HG03439 (cell line): ENCODE results near the gene SHB.

ENCODE experiments used
- ATAC-seq: cut with Tn5 transposase; IDR thresholded peaks from one replicate; pipeline ENCODE4 v1.9.1; 2021; ENCODE audit warnings: mild to moderate bottlenecking, moderate library complexity; ENCODE audit not compliant: unreplicated experiment

Gene SHB

DNA sequence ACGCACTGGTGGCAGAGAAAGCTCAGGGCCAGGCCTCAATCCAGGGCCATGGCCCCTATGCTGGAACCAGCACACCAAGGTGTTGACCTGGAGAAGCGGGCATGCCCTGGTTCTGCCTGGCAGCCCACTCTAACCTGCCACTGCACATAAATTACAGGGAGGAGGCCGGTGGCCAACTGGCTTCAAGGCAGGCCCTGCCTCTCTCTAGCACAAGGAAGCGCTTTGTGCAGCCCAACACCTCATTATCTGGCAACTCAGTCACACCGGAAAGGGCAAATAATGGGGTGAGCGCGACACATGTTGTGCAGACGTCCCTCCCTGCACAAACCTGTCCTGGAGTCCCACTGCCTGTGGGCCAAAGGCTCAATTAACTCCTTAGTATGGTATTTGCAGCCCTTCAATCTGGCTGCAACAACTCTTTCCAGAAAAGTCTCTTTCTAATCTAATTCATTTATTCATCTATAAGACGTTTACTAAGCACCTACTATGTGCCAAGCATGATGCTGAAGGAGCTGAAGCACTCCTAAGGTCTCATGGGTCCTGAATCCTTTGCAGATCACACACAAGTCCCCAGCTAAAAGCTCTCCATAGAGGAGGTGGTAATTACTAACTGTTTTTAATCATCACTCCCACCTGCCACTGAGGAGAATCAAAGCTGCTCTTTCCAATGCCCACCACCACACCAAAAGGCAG is 24.9 kb downstream of the SHB start:
- no peak for ATAC-seq

DNA sequence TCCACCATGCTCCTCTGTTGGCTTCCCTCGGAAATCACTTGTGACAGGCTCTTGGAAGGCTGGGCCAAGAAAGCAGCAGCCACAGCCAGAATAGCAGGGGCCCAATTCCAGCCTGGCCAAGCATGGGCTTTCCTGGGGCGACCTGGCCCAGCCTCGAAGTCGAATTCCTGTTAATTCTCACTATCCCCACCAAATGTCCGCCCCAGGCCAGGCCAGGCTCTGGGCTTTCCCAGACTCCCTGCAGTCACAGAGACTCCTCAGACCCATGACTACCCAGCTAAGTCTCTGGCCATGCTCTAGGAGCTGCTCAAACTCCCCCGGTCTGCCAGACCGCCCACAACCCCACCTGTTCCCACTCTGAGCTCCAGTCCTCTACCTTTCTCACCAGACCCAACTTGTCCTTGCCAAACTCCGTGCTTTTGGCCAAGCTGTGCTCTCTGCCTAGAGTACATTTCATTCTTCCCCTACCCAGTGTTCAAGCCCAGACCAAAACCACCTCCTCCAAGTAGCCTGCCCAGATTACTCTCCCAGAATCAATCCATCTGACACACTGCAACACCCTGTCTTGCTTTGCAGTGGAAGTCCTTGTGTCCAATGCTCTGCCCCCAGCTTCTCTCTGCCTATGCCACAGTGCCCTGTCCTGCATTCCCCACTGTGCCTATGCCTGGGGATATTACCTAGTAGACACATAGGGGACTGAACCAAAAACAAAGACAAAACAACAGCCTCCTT is 26.2 kb downstream of the SHB start:
- no peak for ATAC-seq

DNA sequence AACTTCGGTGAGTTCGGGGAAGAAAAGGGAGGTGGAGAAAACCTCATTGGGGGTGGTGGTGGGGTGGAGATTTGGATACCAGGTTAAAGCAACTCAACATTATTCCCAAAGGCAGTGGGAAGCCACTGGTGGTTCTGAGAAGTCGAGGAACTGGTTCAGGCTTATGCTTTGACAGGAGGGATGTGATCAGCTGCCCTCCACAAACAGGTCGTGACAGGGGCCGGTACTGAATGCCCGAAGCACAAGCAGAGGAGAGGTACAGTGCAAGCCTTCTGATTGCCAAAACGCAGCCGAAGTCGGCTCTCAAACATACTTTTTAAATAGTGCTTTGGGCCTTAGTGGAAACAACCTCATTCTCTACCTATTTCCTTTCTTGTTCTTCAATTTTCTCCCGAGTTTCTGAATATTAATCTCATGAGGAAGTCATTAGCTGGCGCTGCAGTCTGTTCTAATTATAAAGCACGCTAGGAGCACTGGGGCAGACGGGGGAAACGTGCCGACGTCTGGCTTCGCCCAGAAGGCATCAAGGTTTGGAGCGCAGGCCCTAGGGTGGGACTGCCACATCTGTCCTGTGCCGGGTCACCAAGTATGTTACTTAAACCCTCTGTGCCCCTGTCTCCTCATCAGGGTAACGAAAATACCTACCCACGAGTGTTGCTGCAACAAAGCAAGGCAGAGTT is 27.3 kb downstream of the SHB start:
- no peak for ATAC-seq

DNA sequence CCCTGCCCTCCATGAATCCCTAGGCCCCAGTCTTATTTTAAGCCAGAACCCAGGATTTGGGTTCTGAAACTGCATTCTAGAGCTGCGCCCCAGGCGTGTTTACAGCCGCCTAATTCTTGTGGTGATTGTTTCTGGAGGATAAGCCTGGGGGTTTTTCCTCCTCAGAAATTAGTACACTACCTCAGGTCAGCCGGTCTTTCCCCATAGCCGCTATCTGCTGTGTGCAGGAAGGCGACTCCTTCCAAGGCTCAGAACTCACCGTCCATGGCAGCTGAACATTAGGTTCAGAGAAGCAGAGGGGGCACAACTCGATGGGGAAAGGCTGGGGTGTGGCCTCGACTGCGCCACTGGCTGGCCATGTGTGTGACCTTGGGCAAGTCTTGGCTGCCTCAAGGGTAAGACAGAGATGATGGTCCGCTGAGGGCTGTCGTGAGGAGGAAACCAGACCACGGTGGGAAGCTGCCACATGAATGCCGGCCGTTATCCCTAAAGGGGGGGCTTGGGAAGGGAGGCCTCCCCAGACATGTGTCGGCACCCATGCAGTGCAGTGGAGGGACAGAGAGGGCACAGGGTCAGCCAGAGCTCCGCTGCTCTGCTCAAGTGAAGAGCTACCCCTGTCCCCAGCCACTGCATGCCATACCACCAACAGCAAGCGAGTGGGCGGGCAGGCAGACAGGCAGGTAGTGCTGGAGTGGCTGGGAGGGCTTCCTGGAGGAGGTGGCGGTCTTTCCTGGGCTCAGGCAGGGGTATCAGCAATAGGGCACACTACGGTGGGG is 28.9 kb downstream of the SHB start:
- no peak for ATAC-seq

DNA sequence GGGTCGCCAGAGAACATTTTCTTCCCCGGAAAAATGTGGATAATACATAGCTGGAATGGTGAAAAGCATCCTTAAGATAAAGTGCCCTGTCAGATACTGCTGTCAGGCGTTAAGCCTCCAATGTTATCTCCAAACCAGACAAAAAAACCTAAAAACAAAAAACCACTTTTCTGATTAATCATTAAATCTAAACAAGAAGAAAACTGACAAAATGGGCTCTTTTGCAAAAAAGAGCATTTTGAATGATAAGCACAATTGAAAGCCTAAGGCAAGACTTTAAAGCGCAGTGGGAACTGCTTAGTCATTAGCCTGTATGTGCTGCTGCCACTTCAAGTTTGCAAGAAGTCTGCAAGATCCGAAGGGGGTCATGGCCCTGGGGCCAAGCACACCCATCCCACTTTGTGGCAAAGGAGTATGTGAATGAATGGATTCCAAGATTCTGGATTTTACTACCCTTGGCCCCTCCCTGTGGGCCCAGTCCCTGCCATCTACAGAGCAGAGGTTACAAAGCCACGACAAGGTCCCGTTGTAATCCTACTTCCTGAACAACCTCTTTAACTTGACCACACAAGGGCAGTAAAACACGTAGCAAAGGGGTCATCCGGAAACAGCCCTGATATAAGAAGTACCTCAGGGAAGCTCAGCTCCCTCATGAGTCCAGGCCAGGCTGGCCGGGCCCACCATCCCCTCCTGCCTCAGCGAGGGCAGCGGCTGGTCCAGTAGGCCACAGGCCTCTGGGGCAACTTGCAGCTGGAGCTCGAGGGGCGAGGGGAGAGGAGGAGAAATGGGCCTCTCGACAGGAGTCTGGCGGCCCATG is 29.7 kb downstream of the SHB start:
- ATAC-seq: no peak

DNA sequence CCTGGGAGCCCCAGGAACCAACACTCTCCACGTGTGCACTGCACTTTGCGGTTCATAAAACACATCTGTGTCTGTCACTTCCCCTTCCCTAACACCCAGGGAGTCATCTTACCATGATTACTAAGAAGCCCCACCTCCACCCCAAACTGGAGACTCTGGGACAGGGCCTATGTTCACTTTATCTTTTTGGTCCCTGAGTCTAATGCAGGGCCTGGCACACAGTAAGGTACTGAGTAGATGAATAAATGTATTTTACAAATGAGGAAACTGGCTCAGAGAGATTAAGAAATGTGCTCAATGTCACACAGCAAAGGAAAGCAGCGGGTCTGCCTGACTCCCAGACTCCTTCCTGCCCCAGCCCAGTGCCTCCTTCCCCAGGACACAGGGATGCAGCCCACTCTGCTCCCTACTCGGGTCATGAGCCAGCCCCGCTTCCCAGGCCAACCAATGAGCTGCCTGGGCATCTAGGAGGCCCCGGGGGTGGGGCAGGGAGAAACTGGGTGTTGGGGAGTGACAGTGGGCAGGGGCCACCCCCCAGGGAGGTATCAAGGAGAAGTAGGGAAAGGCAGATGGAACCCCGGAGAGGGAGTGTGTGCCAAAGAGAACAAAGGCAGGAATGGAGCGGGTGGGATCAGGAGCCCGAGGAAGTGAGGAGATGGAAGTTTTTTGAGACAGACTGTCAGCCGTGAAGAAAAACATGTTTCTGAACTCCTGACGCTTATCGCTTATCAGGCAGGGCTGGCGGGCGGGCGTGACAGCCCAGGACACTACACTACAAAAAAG is 30.5 kb downstream of the SHB start:
- no peak for ATAC-seq

DNA sequence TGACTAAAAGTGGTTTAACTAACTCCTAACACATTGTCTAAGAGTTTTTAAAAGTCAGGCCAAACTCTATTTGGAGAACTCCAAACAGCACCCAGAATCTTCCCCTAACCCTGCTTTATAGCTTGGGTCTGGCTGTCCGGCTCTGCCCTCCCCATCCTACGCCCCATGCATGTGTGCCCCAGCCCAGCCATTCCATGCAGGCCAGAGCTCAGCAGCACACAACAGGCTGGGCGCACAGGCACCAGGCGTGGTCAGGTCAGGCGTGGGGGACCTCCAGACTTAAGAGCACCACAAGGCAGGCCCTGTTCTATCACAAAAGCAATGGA is 31.1 kb downstream of the SHB start:
- ATAC-seq: no peak

DNA sequence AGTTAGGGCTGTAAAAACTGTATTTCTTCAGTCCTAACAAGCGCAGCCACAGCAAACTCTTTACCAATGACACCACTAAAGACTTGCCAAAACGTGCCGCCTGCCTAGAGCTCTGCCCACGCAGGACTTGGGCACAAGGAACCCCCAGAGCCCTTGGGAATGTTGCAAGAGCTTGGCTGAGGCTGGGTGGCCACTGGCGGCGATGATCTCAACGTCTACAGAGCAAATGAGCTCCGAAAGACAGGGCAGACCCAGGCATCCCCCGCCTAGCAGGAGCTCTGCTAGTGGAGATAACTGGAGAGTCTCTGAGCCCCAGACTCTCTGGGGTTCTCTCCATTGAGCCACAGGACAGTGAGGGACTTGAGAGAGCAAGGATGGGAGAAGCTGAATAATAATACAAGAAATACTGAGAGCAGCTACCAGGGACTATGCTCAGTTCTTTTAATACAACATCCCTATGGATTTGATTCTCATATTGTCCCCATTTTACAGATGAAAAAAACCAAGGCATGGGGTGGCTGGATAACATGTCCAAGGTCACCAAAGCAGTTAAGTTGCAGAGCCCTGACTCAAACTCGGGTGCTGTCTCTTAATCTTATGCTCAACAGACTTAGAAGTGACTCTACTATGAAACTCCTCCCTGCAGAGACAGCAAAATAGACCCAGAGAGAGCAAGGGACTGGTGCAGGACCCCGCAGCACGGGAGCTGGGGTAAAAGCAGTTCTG is 32.5 kb downstream of the SHB start:
- no peak for ATAC-seq

DNA sequence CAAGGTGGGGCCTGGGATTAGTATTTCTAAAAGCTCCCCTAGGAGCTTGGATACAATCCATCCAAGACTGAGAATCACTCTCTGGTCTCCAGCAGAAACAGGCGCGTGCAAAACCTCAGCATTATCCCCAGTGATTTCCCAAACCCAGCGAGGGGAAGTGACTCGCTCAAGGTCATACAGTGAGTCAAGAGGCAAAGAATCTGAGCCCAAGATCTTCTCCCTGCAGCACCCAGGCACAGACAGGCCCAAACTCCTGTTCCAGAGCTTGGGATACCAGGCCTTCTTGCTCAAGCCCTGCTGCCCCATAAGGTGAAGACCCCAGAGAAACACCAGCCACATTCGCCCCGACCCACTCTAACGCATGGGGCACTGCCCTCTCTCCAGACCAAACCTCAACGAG is 33.2 kb downstream of the SHB start:
- no peak for ATAC-seq

DNA sequence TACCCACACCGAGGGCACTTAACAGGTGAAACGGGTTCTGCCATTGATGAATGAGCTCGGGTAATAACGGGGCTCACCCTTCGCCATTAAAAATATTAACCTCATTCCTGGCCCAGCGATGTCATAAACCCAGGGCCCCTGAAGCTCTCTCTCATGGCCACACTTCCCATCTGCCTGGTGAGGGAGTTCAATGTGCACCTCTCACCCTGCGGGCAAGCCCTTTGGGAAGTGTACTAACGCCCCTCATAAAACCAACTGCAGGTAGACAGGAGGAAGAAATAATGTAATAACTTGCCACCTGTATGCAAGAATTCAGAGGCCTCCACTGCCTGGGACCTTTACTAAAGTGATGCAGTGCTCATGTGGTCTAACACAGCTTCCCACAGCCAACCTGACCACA is 35.1 kb downstream of the SHB start:
- ATAC-seq: no peak

DNA sequence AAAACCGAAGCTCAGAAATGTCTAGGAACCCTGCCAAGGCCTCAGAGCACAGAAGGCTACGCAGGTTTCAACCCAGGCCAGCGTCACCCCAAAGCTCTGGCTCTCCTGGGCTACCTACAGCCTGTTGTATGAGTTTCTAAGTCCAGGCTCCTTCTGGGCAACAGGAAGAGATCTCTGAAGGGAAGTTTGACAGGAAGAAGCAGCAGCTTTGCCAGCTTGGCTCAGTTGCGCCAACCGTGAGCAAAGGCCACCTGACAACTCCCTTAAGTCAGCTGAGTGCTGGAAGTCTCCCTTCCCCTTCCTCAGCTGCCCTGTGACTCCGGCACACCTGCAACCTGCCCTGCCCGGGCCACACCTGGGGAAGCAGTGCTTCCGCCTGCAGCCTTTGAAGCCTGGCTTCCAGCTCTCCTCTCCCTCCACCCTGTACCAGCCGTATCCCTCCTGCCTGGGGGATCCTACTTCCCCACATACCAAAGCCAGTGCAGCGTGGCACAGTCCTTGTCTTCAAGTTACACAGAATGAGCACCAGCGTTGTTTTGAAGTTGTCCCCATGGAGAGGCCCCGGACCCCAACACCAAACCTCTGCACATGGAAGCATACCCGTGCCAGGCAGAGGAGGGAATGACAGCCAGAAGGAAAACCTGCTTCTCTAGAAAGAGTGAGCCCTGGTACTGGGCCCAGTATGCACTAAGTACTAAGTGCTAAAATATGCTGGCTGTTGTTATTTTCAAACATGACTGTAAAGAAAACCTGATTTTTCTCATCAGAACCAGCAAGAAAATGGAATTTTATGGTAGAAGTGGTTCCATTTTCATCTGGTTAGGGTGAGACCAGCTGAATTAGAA is 36.5 kb downstream of the SHB start:
- ATAC-seq: no peak

DNA sequence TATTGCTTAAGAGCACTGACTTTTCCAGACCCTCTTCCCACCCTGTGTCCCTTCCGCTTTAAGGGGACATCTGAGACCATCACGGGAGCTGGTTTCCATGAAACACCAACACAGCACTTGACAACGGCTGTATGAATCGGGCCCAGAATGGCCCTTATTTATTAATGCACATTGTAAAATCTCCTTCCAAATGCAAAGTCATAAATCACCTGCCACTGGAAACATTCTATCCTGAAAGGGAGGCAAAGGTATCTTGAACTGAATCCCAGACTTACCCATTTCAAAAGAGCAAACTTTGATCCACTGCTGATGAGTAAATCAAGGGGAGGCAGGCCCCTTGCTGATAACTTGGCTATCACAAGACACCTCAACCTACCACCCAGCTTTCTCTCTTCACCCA is 37.4 kb downstream of the SHB start:
- ATAC-seq: no peak

DNA sequence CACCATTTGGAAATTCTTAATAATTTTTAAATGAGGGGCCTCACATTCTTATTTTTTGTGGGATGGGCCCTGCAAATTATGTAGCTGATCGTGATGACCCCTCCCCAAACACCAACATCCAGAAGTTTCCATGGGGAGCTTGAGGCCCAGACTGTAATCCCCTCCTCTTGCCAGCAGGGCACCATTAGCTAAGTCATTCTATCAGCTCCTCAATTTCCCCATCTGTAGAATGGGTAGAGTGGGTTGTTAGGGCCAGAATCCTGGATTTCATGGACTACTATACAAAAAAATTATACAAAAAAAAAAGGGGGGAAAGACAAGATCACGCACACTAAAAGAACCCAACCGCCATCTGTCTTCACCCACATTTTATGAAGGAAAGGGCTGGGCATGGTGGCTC is 38.4 kb downstream of the SHB start:
- ATAC-seq: no peak

DNA sequence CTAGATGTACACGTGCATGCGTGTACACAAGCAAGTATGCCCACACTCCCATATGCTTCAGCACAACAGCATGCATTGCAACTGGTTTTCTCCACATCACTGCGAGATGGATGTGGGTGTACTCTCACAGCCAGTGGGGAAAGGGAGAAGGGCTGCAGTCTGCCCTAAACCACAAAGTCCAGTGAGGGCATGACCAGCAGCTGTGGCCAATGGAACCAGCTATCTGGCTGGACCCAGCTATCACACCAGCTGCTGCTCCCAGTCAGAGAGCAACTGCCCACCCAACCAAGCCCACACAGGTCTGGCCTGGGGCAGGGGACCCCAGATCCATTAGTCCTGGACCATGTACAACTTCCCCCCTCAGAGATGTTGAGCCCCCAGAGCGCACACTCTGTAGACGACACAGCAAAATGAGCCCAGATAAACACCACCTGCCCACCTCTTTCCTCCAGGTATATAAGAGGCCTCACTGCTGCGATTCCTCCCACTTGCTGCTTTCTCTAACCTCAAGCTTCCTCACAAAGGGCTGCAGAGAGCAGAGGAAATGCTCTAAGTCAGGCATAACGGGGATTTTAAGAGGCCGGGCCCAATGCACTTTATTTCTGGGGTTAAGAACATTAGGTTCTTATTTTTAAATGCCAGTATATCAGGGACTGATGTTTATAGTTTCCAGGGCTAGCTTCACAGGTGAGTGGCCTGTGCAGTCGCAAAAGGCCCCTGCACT is 39.0 kb downstream of the SHB start:
- no peak for ATAC-seq

DNA sequence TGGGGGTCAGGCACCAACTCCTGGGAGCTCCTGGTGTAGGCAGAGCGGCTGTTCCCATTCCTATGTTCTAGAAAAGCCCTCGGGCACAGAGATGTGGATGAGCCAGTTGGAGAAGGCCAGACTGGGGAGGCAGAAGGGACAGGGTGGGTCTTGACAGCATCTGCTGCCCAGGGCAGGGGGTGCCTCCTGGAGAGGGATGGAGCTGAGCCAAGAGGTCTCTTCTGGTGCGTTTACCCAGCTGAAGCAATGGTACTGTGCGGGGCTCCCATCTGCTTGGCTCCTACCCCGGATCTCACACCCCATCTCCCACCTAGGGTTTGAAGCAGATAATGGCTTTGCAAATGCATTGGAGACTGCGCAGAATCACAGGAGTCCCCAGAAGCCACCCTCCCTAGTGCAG is 41.3 kb downstream of the SHB start:
- ATAC-seq: no peak

DNA sequence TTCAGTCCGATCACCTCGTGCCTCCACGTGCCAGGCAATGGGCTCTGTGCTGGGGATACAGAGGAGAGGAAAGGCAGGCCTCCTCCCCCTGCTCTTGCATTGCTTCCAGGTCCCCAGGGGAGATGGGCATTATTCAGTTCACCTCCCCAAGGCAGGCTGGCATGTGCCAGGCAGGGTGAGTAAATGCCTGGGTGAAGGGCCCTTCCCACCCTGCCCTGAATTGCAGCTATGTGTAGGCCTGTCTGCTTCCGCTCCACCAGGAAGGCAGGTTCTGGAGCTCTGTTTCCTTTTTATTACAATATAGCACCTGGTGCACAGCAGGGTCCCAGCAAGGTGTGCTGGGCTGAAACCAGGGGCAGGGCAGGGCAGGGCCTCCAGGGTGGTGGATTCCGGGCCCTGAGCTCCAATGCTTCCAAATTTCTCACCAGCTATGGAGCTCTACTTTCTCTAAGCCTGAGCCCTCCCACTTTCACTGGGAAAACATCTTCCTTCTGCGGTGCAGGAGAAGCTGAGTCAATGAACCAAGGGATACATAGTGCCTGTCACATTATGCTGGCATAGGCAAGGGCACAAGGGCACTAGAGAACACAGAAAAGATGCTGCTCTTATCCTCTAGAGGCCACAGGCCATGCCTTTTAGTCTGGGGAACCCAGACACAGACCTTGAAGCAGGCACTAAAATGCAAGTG is 42.0 kb downstream of the SHB start:
- ATAC-seq: no peak
